MM.1S (cell line): ENCODE measurements around the gene OSER1.

Experiments
- DNase-seq: peaks from one replicate; pipeline ENCODE4 v3.0.0-alpha.2; 2015
- H2AFZ ChIP-seq: fragments of 300-600 bp; sonication (generic); 2 replicates; pipeline ENCODE4 v1.6.0; 2016; ENCODE audit warnings: antibody characterized with exemption, low read length
- H3F3A ChIP-seq: fragments of 300-600 bp; sonication (generic); 2 replicates; pipeline ENCODE4 v1.6.1; 2016; ENCODE audit warnings: mild to moderate bottlenecking, antibody characterized with exemption, low read length, moderate library complexity, mixed read lengths; ENCODE audit not compliant: insufficient read depth
- H3K27ac ChIP-seq: fragments of 300-600 bp; sonication (generic); 2 replicates; pipeline ENCODE4 v1.5.1; 2016; ENCODE audit warnings: mild to moderate bottlenecking, low read length
- H3K27me3 ChIP-seq: fragments of 300-600 bp; sonication (generic); replicated peaks from 2 replicates; pipeline ENCODE4 v1.6.0; 2016; ENCODE audit warnings: low read length; ENCODE audit not compliant: insufficient read depth
- H3K36me3 ChIP-seq: fragments of 300-600 bp; sonication (generic); replicated peaks from 2 replicates; pipeline ENCODE4 v1.6.1; 2016; ENCODE audit warnings: mild to moderate bottlenecking, low read length, mixed read lengths; ENCODE audit not compliant: insufficient read depth
- H3K4me1 ChIP-seq: fragments of 300-600 bp; sonication (generic); 2 replicates; pipeline ENCODE4 v1.6.1; 2016; ENCODE audit warnings: low read length, mixed read lengths
- H3K4me2 ChIP-seq: fragments of 300-600 bp; sonication (generic); 2 replicates; pipeline ENCODE4 v1.6.0; 2016; ENCODE audit warnings: low read depth, low read length
- H3K4me3 ChIP-seq: fragments of 300-600 bp; sonication (generic); 2 replicates; pipeline ENCODE4 v1.5.1; 2016; ENCODE audit warnings: low read length, mixed read lengths
- H3K79me2 ChIP-seq: fragments of 300-600 bp; sonication (generic); 2 replicates; pipeline ENCODE4 v1.6.1; 2016; ENCODE audit warnings: mixed run types, low read length, mixed read lengths
- H3K9ac ChIP-seq: fragments of 300-600 bp; sonication (generic); 2 replicates; pipeline ENCODE4 v1.6.1; 2016; ENCODE audit warnings: low read length, mixed read lengths
- H3K9me2 ChIP-seq: fragments of 300-600 bp; sonication (generic); replicated peaks from 2 replicates; pipeline ENCODE4 v1.6.1; 2016; ENCODE audit warnings: mild to moderate bottlenecking, low read length, mixed read lengths; ENCODE audit not compliant: insufficient read depth
- H3K9me3 ChIP-seq: fragments of 300-600 bp; sonication (generic); replicated peaks from 2 replicates; pipeline ENCODE4 v1.6.1; 2016; ENCODE audit warnings: mild to moderate bottlenecking, low read length, mixed read lengths; ENCODE audit not compliant: insufficient read depth
- H4K20me1 ChIP-seq: fragments of 300-600 bp; sonication (generic); 2 replicates; pipeline ENCODE4 v1.6.1; 2016; ENCODE audit warnings: mild to moderate bottlenecking, low read length, moderate library complexity, mixed read lengths; ENCODE audit not compliant: insufficient read depth
- EZH2 ChIP-seq: fragments of 300-600 bp; sonication (generic); optimal IDR thresholded peaks from 2 replicates; pipeline ENCODE3; 2017; ENCODE audit warnings: low read depth, mild to moderate bottlenecking, antibody characterized with exemption, low read length, mixed read lengths
- EZH2phosphoT487 ChIP-seq: fragments of 300-600 bp; sonication (generic); IDR thresholded peaks from 2 replicates; pipeline ENCODE4 v1.6.1; 2018; ENCODE audit warnings: antibody characterized with exemption, low read length
- TF ChIP-seq, protein P1 (sequence below): fragments of 300-600 bp; sonication (generic); IDR thresholded peaks from 2 replicates; pipeline ENCODE4 v1.5.1; 2016; ENCODE audit warnings: antibody characterized with exemption, low read length, mixed read lengths

The OSER1 gene

DNA sequence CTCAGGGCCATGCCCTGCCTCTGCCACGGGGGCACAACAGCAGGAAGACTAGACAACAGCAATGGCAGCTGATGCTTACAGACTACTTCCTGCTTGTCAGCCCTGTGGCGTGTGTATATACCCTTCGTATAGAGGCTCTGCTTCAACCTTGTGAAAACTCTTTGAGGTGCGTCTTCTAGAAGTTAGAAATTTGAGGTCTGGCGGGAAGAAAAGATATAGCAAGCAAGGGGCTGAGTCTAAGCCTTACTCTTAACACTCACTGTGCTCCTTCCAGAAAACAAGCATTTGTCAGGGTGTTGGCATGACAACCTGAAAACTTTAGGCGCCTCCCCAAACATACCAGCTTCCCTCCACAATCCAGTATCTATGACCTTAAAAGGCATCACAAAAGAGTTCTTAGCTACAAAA lies 56.9 kb downstream of the OSER1 start:
- no peak overlapping the region for H3K27ac ChIP-seq
- H3K27me3 ChIP-seq: peaks cover 7% of the 10 kb centered on the region; the same call in 1 of the 2 replicates
- H3K9me3 ChIP-seq: no peaks in the 10 kb centered on the region
- TF ChIP-seq, protein P1, sequence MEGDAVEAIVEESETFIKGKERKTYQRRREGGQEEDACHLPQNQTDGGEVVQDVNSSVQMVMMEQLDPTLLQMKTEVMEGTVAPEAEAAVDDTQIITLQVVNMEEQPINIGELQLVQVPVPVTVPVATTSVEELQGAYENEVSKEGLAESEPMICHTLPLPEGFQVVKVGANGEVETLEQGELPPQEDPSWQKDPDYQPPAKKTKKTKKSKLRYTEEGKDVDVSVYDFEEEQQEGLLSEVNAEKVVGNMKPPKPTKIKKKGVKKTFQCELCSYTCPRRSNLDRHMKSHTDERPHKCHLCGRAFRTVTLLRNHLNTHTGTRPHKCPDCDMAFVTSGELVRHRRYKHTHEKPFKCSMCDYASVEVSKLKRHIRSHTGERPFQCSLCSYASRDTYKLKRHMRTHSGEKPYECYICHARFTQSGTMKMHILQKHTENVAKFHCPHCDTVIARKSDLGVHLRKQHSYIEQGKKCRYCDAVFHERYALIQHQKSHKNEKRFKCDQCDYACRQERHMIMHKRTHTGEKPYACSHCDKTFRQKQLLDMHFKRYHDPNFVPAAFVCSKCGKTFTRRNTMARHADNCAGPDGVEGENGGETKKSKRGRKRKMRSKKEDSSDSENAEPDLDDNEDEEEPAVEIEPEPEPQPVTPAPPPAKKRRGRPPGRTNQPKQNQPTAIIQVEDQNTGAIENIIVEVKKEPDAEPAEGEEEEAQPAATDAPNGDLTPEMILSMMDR: no peak
- no peak for TF ChIP-seq EZH2
- no peak for TF ChIP-seq EZH2phosphoT487
- no peaks in the 10 kb centered on the region for H3K36me3 ChIP-seq
- no peak for DNase-seq
- H3K4me3 ChIP-seq: no peak overlapping the region
- H3K4me1 ChIP-seq: no peaks in the 10 kb centered on the region
- H3K4me2 ChIP-seq: no peak overlapping the region
- H3F3A ChIP-seq: no peaks in the 10 kb centered on the region
- no peaks in the 10 kb centered on the region for H3K9me2 ChIP-seq
- H2AFZ ChIP-seq: no peak overlapping the region
- no peaks in the 10 kb centered on the region for H4K20me1 ChIP-seq
- no peak overlapping the region for H3K9ac ChIP-seq
- H3K79me2 ChIP-seq: no peaks in the 10 kb centered on the region

DNA sequence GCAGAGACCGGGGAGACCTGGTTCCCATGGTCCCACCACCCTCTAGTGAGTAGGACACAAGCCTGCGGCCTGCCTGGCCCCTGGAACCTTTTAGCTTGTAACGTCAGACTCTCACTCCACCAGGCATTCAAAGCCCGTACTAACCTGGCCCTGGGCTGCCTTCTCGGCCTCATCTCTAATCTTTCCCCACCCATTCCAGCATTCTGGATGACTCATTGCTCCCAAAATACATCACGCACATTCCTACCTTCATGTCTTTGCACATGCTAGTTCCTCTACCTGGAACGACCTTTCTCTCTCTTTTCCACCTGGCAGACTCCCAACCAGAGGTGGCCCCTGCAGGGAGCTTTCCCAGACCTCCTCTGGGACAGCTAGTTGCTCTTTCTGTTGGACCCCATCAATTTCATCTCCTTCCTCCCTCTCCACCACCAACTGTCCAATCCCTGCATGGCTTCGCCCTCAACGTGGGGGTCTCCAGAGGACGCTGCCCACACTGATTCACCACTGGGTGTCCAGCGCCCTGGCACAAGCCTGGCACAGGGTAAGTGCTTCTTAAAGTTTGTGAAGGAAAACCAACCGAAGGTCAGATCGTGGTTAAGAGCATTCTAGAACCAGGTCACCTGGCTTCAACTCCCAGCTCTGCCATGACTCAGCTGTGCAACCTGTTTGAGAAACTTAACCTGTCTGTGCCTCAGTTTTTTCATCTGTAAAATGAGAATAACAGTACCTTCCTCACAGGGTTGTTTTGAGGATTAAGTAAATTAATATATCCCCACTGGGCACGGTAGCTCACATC lies 58.8 kb downstream of the OSER1 start:
- DNase-seq: no peak
- no peaks in the 10 kb centered on the region for H3K79me2 ChIP-seq
- H3K27me3 ChIP-seq: peaks cover 6% of the 10 kb centered on the region; the same call in 1 of the 2 replicates
- H2AFZ ChIP-seq: no peak overlapping the region
- H3K4me3 ChIP-seq: no peak overlapping the region
- no peaks in the 10 kb centered on the region for H3K36me3 ChIP-seq
- no peaks in the 10 kb centered on the region for H3K9me2 ChIP-seq
- no peaks in the 10 kb centered on the region for H3K4me1 ChIP-seq
- no peak overlapping the region for H3K9ac ChIP-seq
- no peaks in the 10 kb centered on the region for H3K9me3 ChIP-seq
- TF ChIP-seq, protein P1: no peak
- TF ChIP-seq EZH2 (no peak), EZH2phosphoT487 (no peak)
- H3F3A ChIP-seq: no peaks in the 10 kb centered on the region
- no peaks in the 10 kb centered on the region for H4K20me1 ChIP-seq
- H3K4me2 ChIP-seq: no peak overlapping the region
- H3K27ac ChIP-seq: no peak overlapping the region

DNA sequence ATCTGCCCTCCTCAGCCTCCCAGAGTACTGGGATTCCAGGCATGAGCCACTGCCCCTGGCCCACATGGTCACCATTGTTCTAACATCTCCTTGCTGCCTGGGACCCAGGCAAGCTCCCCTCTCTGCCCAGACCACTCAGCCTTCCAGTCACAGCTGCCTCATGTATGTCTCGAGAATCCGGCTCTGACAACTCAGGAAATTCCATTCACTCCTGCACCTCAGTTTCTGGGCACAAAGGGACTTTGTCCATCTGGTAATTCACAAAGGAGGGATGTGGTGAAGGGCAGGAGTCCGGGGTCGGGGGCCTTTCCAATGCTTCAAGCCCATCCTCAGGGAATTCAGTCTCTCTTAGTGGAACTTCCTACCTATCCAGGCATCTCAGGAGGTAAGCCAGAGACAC lies 64.3 kb downstream of the OSER1 start:
- Histone ChIP-seq H3K9ac (no peak overlapping the region), H2AFZ (no peak overlapping the region), H3K36me3 (no peaks in the 10 kb centered on the region), H3K4me3 (no peak overlapping the region), H3K4me1 (no peaks in the 10 kb centered on the region), H3K9me3 (no peaks in the 10 kb centered on the region), H3K27ac (no peak overlapping the region), H4K20me1 (no peaks in the 10 kb centered on the region), H3F3A (no peaks in the 10 kb centered on the region), H3K4me2 (no peak overlapping the region), H3K27me3 (peaks cover 5% of the 10 kb centered on the region; the same call in 1 of the 2 replicates), H3K9me2 (no peaks in the 10 kb centered on the region), H3K79me2 (no peaks in the 10 kb centered on the region)
- TF ChIP-seq, protein P1: no peak
- TF ChIP-seq EZH2 (no peak), EZH2phosphoT487 (no peak)
- no peak for DNase-seq
